Fibroblast of villous mesenchyme (primary cell): ENCODE measurements around the gene TCF7L1. TPM values are rescaled to one million over a fixed set of nuclear protein-coding genes. Genes with fewer than 3 reads are reported as not detected.
A peak's percentile ranks its signal among the peaks of the same experiment; 100 is the strongest.

Experiments
- DNase-seq: peaks from one replicate; pipeline ENCODE4 v3.0.0-alpha.2; 2010; ENCODE audit warnings: low read depth
- H3K4me3 ChIP-seq: 2 replicates; pipeline ENCODE4 v1.5.1; 2011; ENCODE audit warnings: low read depth, mild to moderate bottlenecking, low read length
- CTCF ChIP-seq: IDR thresholded peaks from 2 replicates; pipeline ENCODE4 v1.5.1; 2012; ENCODE audit warnings: low read depth, mild to moderate bottlenecking, low read length; ENCODE audit not compliant: insufficient read depth
- total RNA-seq: library from RNA; depleted of rRNA; stranded (reverse); fragments of >200 nt; gene quantifications from 2 replicates; pipeline ENCODE4 v1.2.3, GENCODE V29; 2012

The TCF7L1 gene
- total RNA-seq, 1 donor = 4.3 TPM

DNA sequence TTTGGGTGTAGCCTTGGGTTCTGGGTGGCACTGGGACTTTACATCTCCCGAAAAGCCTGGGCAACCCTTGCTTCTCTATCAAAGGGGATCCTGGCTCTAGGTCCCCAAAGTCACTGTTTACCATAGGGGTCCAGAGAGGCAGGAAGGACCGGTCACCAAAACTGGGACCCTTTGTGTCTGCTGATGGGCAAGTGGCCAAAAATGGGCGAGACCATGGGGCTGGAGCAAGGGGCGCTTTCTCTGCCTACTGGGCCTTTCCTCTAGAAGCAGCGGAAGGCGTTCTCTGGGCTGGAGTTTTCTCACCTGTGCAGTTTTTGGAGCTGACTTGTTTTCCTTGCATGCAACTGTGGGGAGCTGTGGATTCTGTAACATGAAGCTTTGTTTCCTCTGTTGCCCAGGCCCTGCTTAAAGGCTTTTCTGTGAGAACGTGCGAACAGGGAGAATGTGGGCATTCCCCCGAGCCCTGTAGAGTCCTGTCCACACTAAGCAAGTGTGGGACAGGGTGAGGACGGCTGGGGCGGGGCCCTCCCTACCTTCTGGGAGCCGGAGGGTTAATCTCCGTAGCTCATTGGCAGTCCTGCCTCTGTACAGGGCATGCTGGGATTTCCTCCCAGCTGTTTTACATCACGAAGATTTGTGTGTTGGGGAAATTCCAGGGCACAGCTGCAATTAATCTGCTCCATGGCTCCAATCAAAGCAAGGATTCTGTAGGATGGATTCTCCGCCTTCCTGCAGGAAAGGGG is 144.4 kb downstream of the TCF7L1 start:
- TF ChIP-seq CTCF = no peak
- H3K4me3 ChIP-seq = no peak overlapping the region
- peak; percentile 88 for DNase-seq

DNA sequence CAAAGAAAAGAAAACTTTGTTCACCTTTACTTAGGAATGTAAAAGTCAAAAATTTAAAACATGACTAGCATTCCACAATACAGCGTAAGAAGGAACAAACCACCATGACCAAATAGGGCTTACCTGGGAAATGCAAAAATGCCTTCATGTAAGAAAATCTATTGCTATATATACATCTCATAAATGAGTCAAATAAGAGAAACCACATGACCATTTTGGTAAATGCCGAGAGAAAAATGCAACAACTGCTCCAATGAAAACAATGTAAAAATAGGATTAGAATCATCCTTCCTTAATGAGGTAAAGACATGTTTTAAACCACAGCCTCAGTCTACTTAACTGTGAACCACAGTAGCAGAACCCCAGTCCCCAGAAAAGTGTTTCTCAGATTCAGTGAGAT is 145.2 kb downstream of the TCF7L1 start:
- TF ChIP-seq CTCF = no peak
- no peak overlapping the region for H3K4me3 ChIP-seq
- DNase-seq = peak; percentile 65

- TF ChIP-seq CTCF = no peak
These were observed 148.4 kb downstream of the TCF7L1 start for GRCh38 chr2:85281553-85281952.

DNA sequence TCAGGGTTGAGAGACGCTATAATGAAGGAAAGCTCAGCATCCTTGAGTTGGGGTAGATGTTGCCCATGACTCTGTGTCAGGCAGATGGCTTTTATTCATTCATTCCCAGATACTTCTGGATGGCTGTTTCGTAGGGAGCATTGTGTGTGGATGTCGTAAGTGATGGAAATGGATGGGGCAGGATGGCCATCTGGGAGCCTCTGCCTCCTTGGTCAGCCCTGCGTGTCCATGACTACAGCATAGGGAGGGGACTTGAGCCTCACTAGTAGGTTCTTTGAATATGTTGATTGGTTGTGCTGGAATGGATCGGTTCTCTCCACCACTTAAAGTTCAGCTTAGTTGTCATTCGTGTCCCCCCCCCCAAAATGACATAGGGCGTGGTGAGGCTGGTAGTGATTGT is 149.7 kb downstream of the TCF7L1 start:
- no peak overlapping the region for H3K4me3 ChIP-seq
- no peak for TF ChIP-seq CTCF
- DNase-seq = no peak

More at GRCh38 chr2:85281553-85281952, 148.4 kb downstream of the TCF7L1 start:
- DNase-seq = no peak
- no peak overlapping the region for H3K4me3 ChIP-seq

DNA sequence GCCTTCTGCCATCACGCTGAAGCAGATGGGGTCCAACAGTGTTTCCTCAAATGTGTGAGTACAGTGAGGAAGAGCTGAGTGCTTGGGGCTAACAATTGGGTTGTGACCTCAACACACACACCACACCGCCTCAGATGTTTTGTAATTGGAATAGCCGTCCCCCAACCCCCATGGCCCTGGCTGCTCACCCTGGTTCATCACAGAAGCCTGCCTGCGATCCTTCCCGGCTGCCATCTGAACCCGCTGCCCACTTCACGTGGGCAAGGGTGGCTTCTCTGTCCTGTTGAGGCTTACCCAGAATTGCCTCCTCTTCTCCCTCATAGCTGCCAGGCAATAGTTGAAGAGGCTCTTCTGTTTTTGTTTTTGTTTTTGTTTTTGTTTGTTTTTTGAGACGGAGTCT is 150.4 kb downstream of the TCF7L1 start:
- H3K4me3 ChIP-seq = no peak overlapping the region
- DNase-seq = no peak
- no peak for TF ChIP-seq CTCF

DNA sequence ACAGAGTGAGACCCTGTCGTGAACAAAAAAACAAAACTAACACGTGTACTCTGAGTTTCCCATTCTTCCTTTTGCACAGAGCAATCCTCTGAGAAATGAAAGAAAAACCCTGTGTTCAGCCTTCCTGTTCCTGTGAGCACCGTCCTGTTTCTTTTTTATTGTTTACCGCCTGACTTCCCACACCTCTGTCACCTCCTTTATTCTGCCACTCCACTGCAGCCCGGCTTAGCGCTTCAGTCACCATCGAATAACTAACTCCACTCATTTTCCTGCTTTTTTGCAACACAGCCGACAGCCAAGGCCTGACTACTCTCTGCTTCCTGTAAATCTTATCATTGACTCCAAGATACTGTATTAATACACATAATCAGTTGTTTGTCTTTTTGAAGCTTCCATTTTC is 153.7 kb downstream of the TCF7L1 start:
- no peak for TF ChIP-seq CTCF
- DNase-seq = no peak
- no peak overlapping the region for H3K4me3 ChIP-seq

DNA sequence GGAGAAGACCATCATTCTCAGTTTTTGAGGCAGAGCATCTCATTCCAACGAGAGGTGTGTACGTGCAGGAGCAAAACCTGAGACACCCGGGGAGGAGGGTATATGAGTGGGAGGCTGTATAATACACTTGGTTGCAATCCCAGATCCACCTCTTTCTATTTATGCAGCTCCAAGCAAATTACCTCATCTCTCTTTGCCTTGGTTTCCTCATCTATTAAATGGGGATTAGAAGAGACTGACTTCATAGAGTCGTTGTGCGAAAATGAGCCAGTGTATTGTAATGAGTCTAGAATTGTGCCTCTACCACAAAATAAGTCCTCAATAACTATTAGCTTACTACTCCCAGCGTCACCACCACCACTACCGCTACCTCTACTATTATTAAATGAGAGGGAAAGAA is 154.5 kb downstream of the TCF7L1 start:
- no peak for DNase-seq
- TF ChIP-seq CTCF = no peak
- H3K4me3 ChIP-seq = no peak overlapping the region
